Fibroblast of the aortic adventitia (primary cell): ENCODE data around the gene HOXA10. TPM values are rescaled to one million over a fixed set of nuclear protein-coding genes. Genes with fewer than 3 reads are reported as not detected.

Experiments used
- DNase-seq: peaks from one replicate; pipeline ENCODE4 v3.0.0-alpha.2; 2010; ENCODE audit warnings: low read depth
- H3K4me3 ChIP-seq: 2 replicates; pipeline ENCODE4 v1.5.1; 2011; ENCODE audit warnings: low read depth, mild to moderate bottlenecking, control low read depth, low read length, moderate library complexity
- CTCF ChIP-seq: IDR thresholded peaks from 2 replicates; pipeline ENCODE4 v1.5.1; 2011; ENCODE audit warnings: mild to moderate bottlenecking, low read length, control low read depth, inconsistent platforms; ENCODE audit not compliant: insufficient read depth
- total RNA-seq: library from RNA; depleted of rRNA; stranded (reverse); fragments of >200 nt; gene quantifications from 2 replicates; pipeline ENCODE4 v1.2.3, GENCODE V29; 2012; ENCODE audit warnings: low replicate concordance

The HOXA10 gene
- total RNA-seq, 1 donor: not detected

DNA sequence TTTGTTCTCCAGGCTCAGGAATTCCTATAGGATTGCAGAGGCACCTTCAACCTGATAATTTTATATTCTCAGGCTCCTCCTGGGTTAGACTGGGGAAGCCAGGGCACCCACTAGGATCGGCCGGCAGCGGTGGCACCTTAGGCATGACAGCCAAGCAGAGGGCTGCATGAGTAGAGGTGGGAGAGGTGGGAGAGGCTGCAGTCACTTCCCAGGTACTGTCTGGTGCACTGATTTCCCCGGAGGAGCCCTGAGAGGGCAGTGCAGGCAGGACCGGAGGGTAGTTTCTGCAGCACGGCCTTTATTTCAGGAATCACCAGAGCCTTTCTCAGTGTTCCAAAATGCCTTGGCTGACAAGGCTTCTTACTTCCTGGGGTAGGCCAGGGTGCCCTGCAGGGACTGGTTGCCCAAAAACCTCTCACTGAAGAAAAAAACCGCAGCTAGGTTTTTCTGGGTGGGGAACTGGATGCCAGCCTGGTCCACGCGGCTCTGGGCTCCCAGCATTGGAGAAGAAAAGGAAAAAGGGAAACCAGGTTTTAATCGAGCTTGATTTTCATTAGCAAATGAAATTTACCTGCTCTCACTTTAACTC lies 29.3 kb upstream of the HOXA10 start:
- no peak for TF ChIP-seq CTCF
- DNase-seq: no peak
- H3K4me3 ChIP-seq: no peak overlapping the region

DNA sequence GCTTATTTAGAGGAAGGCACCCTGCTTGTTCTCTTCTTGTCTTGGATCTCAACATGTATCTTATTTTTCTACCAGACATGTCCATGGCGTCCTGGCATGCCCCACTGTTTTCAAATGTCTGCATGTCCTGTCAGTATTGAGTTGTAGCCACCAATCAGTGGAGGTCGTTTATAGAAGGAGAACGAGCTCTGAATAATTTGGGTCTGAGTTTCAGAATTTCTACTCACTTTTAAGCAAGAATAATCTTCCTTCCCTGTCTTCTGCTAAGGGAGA lies 28.7 kb upstream of the HOXA10 start:
- no peak for DNase-seq
- no peak overlapping the region for H3K4me3 ChIP-seq
- TF ChIP-seq CTCF: no peak

GRCh38 chr7:27202018-27202861 lies 28.1 kb upstream of the HOXA10 start:
- DNase-seq: no peak
- TF ChIP-seq CTCF: no peak
- no peak overlapping the region for H3K4me3 ChIP-seq

- no peak overlapping the region for H3K4me3 ChIP-seq
- no peak for DNase-seq
- no peak for TF ChIP-seq CTCF
Measured at GRCh38 chr7:27201580-27202017, 27.5 kb upstream of the HOXA10 start.

DNA sequence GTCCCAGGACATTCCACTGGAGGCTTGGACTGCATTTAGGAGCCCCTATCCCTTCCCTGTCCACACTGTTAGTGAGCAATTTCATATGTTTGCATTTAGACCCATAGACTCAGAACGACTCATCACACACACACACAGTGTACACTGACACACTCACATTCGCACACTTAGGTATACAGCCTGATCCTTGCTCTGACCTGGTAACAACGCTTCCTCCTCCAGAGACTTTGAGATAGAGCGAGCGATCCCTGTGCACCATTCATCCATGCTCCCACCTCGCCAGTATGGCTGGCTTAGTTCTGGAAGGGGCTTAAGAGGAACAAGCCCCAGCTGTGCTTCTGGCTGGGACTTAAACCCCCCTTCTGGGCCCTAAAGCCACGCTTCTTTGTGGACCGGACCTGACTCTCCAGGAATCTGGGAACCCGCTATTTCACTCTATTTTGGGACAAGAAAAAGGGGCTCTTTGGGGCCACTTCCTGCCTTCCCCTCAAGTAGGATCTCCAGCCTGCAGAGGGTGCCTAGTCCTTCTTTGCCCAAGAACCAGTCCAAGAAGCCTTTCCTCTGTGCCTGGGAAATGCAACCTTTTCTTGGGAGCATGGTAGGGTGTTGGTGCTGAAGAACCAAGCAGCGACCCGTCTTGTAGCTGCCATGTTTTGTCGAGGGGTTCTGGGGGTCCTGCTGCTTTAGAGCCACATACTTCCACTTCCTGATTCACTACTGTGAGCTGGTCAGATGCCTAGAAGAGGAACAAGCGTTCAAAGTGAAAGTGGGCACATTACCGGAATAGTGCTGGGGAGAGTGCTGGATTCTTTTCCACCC lies 26.9 kb upstream of the HOXA10 start:
- TF ChIP-seq CTCF: no peak
- peak overlapping the region; percentile 22 for H3K4me3 ChIP-seq
- no peak for DNase-seq

DNA sequence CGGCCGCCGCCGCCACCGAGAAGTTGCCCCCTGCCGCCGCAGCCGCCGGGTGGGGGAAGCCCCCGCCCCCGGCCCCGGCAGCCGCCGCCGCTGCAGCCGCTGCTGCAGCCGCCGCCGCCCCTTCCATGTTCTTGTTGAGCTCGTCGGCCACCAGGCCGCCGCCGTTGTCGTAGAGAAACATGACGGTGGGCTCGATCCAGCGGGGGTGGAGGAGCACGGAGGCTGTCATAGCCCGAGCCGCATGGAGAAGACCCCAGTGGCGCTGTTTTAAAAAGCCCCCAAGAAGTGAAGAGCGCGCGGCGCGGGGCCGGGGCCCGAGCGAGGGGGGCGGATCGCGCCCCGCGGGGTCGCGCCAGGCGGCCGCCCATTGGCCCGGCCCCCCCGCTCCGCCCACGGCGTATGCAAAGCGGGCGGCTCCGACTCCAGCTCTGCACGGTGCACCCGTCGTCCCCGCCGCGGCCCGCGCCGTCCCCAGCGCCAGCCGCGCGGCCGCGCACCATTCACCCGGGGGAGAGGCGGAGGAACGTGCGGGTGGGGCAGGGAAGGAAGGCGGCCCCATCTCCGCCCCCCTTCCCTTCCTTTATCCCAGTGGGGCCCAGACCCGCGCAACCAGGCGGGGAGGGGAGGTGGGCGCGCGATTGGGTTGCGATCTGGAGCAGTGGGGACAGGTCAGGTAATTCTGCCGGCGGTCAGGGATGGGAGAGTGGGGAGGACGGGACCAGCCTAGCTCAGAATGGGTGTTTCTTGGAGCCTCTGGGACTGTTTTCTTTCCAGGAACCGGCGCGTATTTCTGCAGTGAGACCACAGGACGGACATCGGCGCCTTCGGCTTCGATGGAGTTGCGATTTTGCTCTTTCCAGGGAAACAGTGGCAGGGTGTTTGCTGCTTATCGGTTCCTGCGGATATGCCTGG lies 26.0 kb upstream of the HOXA10 start, which contains the start of gene HOXA13:
HOXA13 (minus strand) TSS at position 243 of the 912 bp plus-strand sequence; CDS start at position 229, 14 bp downstream.
- peak within 1 kb of the TSS; percentile 18 for H3K4me3 ChIP-seq
- DNase-seq: no peak
- no peak for TF ChIP-seq CTCF
